HG03045 (cell line): ENCODE measurements around the gene KCNH4.
"Not testable (repeated sequence)": the region's sequence is repeated elsewhere in the genome, so short reads cannot be mapped to it uniquely, and the experiment has no call there.

Experiments used
- ATAC-seq: cut with Tn5 transposase; IDR thresholded peaks from one replicate; pipeline ENCODE4 v1.9.1; 2021; ENCODE audit warnings: mild to moderate bottlenecking, moderate library complexity; ENCODE audit not compliant: unreplicated experiment

Gene KCNH4

DNA sequence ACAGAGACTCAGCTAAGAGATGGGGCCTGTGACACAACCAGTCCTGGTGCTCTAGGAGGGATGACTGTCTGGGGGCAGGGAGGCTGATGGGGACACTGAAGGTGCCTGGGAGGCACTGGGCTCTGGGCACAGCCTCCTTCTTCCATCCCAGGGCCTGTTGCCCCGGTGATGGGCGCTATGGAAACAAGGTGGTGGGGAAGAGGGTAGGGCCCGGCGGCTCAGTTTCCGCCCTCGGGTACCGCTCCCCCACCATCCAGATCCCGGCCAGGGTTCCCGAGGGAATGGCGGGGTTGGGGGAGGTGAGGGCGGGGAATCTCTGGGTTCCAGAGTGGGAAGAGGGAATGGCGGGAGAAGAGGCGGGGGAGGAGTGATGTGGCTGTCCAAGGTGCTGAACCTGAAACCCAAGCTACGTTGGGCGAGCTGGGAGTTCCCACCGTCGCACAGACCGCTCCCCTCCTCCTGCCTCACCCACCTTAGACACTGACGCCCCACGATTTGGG, 981 bp downstream of the KCNH4 start:
- no peak for ATAC-seq

DNA sequence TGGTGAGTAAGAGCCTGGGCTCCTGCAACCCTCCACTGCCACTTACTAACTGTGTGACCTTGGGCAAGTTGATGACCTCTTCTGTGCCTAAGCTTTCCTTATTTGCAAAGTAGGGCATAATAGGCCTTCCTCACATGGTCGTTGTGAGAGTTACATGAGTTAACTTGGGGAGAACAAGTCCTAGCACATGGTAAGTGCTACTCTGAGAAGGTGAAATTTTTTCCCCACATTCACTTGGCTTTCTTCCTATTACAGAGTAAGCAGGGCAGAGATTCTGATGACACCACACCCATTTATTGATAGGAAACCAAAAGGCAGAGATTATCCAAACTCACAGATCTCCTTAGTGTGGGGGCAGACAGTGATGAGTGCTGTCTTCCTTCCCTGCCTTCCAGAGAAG, 1.6 kb downstream of the KCNH4 start:
- ATAC-seq = no peak

DNA sequence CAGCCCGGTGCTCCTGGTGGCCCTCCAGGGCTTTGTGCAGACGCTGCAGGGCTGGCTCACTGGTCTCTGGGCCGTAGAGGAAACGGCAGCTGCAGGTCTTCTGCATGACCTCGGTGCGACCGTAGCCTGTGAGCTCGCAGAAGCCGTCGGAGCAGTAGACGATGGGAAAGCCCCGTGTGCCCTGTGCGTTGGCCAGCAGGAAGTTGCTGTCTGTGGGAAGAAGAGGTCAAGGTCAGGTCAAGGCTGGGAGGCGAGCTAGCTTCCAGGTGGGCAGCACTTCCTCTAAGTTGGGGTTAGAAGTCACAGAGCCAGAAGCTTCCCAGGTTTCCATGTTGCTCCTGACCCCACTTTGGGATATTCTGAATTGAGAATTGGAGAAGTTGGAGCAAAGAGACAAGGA, 2.1 kb downstream of the KCNH4 start:
- ATAC-seq = no peak

DNA sequence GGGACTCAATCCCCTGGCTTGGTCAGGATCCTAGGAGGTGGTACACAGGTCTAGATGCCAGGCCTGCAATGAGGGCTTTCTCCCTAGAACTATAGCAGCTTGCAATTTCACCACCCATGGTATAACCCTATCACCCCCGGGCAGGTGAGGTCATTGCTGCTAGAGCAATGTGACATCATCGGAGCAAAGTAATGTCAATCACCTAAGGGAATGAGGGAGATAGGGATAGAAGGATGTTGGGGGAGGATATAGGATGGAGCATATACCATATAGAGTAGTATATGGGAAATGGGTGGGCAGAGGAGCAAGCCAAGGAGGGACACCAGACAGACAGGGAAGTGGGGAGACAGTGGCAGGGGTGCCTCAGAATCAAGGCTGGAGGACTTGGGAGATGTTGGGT, 3.3 kb downstream of the KCNH4 start:
- no peak for ATAC-seq

DNA sequence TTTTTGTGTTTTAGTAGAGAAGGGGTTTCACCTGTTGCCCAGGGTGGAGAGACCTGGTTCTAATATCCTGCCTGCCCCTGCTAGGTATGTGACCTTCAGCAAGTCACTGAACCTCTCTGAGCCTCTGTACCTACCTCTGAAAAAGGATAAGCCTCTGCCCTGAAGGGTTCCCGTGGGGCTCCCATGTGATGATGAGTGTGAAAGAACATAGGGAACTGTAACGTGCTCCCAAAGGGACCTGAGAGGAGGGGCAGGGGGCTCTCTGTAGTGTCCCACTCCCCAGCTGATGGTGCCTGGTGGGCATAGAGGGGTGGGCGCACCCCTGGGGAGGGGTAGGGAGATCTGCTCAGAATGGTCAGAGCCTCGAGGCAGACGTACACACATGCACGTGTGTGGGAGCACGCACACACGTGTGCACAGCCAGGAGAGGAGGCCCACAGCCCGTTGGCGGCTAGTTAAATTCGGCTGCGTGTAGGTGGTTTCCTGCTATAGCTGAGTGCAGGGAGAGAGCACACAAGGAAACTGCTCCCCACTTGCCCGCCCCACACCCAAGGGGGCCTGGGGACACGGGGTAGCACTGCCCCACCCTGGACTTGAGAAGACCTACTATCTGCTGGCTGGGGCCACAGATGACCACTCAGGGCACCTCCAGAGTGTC, 6.7 kb downstream of the KCNH4 start:
- no peak for ATAC-seq

DNA sequence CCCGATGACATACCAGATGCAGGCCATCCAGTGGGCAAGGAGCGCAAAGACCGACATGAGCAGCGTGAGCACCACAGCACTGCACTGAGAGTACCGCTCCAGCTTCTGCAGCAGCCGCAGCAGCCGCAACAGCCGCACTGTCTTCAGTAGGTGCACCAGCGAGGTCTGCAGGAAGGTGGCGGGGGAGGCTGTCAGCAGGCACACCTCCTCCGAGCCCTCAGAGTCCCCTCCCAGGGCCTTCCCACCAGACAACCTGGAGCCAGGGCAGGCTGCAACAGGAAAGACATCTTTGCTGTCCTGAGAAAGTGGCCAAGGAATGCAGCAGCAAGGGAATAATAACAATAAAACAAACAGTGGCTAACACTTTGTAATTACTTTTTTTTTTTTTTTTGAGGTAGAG, 9.1 kb downstream of the KCNH4 start:
- ATAC-seq = no peak

DNA sequence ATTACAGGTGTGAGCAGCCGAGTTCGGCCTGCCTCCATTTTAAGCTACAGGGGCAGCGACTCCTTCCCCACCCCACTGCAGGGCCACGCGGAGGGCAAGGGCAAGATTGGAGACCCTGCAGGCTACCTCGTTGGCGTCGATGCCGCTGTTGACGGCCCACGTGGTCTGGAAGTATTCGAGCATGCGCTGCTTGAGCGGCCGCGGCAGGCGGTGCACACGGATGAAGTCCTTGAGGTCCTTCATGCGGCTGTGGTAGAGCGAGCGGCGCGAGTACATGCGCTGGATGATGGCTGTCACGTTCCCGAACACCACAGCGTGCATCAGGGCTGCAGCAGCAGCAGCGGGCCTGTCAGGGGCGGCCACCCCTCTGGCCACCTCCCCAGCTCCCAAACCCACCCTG, 11.6 kb downstream of the KCNH4 start:
- no peak for ATAC-seq

DNA sequence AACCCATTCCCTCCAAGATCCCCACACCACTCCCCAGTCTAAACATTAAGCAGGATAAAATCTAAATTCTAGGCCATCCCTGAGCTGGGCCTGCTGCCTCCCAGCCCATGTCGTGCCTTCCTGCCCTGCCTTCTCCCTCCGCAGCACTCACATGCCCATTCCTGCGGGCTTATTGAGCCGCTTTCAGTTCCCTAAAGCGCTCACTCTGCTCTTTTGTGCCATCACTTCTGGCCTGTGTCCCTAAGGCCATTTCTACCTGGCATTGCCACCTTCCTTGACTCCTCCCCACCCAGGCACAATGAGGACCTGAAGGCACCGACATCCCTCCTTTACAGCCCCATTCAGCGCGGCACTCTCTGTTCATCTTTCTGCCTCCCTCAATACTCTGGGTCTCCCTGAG, 13.1 kb downstream of the KCNH4 start:
- ATAC-seq = no peak

DNA sequence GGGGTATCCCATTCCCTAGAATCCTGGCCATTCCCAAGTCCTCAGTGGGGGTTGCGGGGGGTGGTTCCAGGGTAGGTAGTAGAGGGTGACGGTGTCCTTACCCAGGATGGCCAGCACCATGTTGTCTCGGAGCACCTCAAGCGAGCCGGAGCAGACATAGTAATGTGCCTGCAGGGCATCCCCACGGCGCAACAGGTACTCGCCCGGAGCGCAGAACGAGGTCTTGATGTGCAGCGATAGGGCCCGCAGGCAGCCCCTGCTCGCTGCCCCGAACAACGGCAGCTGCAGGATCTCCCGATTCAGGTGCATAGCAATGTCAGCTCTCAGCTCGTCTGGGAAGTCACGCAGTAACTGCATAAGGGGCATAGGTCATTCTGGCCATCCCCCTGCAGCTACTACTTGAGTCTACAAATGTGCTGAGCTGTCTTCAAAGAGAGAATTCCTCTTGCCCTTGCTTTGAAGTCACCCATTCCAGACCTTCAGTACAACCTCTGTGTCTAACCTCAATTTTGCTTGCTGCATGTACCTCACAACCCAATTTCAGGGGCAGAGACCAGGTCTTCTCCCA, 14.7 kb downstream of the KCNH4 start:
- ATAC-seq = no peak

DNA sequence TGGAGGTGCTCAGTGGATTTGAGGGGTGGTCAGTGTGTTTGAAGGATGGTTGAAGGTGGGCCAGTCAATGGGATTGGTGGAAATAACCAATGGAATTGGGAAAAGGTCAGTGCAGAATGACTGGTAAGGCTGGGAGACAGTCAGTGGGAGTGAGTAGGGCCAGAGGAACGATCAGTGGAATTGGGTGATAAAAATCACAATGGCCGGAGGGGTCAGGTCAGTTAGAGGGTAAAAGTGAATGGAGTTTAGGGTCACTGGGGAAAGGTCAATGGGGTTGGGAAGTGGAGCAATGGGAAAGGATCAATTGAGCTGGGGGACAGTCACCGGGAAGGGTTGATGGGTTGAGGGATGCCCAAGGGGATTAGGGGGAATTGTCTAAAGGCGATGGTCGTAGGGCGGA, 15.2 kb downstream of the KCNH4 start:
- ATAC-seq = no peak

DNA sequence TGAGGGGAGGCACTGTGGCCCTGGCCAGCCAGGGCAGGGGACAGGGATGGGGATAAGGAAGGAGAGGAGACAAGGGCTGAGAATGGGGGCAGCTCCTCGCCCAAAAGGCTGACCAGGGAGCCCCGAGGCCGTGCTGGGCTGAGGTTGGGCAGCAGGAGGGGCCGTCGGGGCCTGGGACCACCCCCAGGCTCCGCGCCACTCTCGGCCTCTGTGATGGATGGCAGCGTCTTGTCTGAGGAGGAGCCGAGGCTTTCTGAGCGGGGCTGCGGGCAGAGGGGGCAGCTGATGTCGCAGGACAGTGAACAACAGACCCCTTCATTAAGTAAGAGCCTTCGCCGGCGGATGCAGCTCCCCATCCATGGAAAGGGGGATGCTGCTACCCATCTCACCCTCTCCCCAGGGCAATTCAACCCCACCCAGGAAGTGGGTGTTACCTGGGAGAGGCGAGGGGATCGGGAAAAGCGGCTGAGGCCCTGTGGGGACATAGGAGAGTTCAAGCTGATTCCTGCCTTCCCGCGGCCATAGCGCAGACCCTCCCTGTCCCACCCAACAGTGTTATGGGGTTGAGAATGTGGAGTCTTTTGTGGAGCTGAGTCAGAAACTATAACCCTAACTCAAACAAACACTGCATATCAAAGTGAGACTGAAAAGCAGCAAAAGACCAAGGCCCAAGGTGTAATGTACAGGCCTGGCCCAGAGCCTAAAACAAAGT, 17.1 kb downstream of the KCNH4 start:
- ATAC-seq = no peak

DNA sequence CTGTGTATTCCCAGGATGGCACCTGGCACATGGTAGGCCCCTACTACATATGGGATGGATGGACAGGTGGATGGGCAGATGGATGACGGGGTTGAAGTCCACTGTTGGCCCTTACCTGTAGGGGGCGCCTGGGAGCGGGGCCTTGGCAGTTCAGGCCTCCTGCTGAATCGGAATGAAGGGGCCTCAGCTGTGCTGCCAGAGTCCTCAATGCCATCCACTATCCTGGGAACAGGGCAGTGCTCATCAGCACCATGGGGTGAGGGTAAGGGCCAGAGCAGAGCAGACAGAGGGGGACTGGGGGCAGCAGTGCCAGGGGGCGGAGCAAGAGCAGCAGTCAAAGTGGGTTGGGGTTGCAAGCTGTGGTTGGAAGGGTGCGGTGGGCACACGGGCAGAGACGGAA, 17.8 kb downstream of the KCNH4 start:
- ATAC-seq = no peak

DNA sequence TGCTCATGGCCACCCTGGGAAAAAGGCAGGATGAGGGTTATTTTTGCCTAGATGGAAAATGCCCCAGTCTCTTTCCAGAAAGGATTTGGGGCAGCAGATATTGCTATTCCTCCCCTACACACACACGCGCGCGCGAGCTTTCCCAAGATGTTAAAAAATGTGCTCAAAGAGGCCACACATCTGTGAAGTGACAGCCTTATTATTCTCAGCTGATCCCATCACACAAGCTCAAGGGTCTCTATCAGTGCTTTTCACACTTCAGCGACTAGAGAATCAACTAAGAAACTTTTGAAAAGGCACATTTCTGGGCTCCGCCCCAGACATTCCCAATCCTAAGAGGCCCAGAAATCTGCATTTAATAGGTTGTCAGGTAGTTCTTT, 20.4 kb downstream of the KCNH4 start:
- no peak for ATAC-seq

DNA sequence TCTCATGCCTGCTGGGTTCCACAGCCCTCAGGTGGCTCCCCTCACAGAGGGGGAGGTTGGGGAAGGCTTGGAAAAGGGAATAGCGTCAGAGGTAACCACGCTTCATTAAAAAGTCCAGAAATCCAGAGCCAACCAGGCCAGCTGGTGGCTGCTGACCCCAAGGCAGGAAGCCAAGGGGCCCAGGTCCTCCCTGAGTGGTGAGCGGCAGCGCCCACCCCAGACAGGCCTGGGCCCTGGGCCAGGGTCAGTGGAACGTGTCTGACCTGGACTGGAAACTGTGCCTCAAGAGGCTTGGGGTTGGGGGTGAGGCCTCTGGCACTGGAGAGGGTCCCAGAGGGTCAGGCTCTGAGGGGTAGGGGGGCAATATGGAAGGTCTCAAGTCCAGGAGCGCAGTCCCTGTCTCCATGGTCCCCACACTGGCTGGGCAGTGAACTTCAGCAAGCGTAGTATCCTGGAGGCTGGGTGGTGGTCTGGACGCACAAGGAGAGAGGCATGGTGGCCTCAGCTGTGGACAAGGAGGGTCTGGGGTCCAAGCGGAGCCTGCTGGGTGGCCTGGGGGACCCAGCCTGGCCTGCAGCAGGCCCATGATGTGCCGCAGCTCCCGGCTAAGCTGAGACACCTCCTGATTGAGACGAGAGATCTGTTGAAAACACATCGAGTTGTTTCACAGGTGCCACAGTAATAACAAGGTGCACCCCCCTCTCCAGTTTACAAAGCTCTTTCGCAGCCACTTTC, 21.0 kb downstream of the KCNH4 start:
- ATAC-seq = no peak

DNA sequence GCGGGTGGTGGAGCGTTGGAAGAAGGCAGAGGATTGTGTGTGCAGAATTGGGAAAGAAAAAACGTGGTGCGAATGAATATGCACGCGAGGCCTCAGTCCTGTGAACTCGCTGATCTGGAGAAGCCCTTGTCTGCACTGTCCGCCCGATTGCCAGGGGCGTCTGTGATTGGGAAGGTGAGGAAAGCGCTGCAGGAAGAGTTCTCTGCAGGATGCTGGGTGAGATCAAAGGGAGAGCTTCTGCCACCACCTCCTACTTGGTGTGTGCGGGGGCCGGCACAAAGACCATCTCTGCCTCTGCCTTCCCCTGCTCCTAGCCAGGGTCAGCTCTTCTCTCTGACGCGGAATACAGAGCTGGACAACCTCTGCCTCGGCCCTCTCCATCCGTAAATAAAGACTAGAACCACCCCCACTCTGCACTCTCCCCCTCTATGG, 25.3 kb downstream of the KCNH4 start:
- no peak for ATAC-seq

DNA sequence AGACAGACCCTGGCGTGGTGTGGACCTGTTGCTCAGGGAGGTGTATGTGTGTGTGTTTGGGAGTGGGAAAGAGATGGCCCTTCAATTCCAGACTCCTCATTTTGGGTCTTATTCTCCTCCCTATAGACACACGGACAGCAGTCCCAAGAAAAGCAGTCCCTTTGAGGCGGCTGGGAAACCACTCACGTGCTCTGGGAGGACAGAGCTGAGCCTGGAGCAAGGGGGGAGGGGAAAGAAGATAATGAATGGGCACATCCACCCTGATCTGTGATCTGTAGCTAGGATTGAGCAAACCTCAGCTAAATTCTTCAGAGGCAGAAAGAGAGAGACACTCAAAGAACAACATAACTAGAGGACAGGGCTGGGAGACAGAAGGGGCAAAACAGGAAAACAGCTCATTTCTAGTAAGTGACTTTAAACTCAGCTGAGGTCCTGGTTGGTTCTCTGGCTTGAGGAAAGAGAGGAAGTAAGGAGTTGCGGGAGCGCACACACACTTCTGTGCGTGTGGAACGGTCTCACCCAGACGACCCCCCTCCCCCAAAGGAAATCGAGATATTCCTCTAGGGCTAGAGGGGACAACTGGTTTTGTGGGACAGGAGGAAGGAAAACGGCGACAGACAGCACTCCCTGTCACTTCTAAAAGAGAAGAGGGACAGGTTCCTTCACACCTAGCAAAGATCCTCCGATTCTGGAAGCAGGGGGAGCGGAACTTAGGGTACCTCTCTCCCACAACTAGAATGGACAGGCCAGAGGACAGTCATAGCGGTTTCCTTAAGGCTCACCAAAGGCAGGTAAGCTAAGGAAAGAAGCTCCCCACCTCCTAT, 26.8 kb downstream of the KCNH4 start:
- ATAC-seq = no peak

DNA sequence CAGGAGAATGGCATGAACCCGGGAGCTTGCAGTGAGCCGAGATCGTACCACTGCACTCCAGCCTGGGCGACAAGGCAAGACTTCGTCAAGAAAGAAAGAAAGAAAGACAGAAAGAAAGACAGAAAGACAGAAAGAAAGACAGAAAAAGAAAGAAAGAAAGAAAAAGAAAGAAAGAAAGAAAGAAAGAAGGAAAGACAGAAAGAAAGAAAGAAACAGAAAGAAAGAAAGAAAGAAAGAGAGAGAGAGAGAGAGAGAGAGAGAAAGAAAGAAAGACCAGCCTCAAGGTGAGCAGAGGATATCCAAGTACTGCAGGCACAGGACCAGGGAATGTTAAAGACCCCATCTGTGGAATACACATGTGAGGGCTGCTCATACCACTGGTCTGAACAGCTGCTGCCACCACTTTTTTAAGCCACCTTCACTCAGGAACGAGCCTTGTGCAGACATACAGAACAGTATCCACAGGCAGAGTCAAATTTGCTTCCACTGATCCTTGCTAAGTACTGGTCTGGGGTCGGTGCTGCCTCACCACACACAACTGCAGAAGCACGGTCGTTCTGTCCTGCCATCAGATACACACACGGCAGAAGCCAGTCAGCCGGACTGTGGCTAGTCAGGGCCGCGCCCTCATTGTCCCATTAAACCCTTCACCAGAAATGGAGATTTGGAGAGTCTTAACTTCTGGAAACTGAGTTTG, 33.9 kb downstream of the KCNH4 start:
- no peak for ATAC-seq

DNA sequence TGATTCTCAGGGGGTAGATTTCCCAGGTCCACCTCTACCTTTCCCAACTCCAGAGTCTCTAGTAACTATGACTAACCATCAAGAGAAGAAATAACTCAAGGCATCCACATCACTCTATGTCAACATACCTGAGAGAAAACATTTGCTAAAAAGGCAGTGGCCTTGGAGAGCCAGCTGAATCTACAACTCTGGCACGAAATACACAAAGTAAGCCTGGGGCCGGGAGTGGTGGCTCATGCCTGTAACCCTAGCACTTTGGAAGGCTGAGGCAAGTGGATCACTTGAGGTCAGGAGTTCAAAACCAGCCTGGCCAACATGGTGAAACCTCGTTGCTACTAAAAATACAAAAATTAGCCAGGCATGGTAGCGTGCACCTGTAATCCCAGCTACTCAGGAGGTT, 37.8 kb downstream of the KCNH4 start:
- ATAC-seq = not testable (repeated sequence)

DNA sequence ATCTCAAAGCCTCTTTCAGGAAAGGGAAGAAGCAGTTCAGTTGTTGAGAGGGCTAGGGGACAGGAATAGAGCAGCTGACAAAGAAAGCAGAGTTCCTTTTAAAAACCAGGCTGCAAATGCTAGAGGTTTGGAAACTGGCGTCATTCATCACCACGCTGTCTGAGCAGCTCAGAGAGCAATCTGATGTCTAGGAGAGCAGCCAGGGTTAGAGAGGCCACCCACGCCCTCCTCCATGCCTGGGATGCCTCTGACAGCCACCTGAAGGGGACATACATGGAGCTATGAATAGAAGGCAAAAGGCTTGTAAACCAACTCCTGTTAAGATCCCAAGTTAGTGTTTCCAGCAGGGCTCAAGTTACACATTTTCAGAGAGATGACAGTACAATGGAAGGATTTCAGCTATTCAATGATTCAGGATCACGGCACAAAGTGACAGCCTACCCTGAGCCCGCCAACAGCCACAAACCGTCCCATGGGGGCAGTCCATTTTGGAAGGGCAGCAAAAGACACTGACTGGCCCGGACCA, 38.5 kb downstream of the KCNH4 start:
- no peak for ATAC-seq

DNA sequence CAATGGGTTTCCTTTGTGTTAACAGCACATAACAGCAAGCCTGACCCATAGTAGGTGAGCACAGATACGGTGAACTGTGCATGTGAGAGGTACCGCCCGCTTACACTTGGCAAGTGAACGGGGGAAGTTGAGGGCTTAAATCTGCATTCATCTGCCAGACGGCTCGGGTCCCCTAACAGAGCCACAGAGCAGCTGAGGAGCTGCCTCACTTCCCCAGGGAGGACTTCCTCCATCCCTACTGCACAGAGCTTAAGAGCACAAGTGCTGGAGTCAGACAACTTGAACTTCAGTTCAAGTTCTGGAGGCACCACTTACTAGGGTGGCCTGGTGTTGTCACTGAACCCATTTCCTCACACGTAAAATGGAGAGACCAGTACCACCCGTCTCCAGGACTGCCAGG, 39.6 kb downstream of the KCNH4 start:
- ATAC-seq = no peak
